ENCODE results near the gene CD177.
"Not testable (repeated sequence)": the region's sequence is repeated elsewhere in the genome, so short reads cannot be mapped to it uniquely, and the experiment has no call there.

GRCh38 chr19:43336508-43336907 lies 17.0 kb upstream of the CD177 start:
- not testable (repeated sequence) for TF ChIP-seq EZH2 (IDR thresholded peaks at IDR 0.05; ENCODE audit: borderline replicate concordance, low read depth, low read length, severe bottlenecking); POLR2A (IDR thresholded peaks at IDR 0.05; ENCODE audit: low read depth, low read length)
